HG02840 (cell line): ENCODE measurements around the gene HTT.
"Not testable (repeated sequence)": the region's sequence is repeated elsewhere in the genome, so short reads cannot be mapped to it uniquely, and the experiment has no call there.

Experiments used
- ATAC-seq: cut with Tn5 transposase; IDR thresholded peaks from one replicate; pipeline ENCODE4 v1.9.1; 2021; ENCODE audit warnings: mild to moderate bottlenecking, moderate library complexity, moderate number of reproducible peaks; ENCODE audit not compliant: unreplicated experiment, low FRiP score

HTT gene

DNA sequence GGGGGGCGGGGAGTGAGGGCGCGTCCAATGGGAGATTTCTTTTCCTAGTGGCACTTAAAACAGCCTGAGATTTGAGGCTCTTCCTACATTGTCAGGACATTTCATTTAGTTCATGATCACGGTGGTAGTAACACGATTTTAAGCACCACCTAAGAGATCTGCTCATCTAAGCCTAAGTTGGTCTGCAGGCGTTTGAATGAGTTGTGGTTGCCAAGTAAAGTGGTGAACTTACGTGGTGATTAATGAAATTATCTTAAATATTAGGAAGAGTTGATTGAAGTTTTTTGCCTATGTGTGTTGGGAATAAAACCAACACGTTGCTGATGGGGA is 1.1 kb downstream of the HTT start:
- ATAC-seq: no peak

DNA sequence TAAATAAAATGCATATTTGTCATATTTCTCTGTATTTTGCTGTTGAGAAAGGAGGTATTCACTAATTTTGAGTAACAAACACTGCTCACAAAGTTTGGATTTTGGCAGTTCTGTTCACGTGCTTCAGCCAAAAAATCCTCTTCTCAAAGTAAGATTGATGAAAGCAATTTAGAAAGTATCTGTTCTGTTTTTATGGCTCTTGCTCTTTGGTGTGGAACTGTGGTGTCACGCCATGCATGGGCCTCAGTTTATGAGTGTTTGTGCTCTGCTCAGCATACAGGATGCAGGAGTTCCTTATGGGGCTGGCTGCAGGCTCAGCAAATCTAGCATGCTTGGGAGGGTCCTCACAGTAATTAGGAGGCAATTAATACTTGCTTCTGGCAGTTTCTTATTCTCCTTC is 3.3 kb downstream of the HTT start:
- ATAC-seq: no peak

DNA sequence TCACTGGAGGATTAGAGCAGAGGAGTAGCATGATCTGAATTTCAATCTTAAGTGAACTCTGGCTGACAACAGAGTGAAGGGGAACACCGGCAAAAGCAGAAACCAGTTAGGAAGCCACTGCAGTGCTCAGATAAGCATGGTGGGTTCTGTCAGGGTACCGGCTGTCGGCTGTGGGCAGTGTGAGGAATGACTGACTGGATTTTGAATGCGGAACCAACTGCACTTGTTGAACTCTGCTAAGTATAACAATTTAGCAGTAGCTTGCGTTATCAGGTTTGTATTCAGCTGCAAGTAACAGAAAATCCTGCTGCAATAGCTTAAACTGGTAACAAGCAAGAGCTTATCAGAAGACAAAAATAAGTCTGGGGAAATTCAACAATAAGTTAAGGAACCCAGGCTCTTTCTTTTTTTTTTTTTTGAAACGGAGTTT is 5.2 kb downstream of the HTT start:
- no peak for ATAC-seq

DNA sequence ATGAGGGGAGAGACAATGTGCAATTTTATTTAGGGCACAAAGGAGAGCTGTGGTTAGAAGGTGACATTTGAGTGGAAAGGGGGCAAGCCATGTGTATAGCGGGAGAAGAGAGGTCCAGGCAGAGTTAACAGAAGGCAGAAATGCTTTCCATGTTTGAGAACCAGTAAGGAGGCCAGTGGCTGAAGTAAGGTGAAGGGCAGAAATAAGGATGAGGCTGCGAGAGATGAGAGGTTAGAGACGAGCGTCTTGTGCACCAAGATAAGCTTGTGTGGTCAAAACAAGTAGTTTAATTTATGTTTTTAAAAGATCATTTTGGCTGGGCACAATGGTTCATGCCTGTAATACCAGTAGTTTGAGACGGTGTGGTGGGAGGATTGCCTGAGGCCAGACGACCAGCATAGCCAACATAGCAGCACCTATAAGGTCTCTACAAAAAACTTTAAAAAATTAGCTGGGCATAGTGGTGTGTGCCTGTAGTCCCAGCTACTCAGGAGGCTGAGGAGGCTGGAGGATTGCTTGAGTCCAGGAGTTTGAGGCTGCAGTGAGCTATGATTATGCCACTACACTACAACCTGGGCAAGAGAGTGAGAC is 8.5 kb downstream of the HTT start:
- ATAC-seq: no peak

DNA sequence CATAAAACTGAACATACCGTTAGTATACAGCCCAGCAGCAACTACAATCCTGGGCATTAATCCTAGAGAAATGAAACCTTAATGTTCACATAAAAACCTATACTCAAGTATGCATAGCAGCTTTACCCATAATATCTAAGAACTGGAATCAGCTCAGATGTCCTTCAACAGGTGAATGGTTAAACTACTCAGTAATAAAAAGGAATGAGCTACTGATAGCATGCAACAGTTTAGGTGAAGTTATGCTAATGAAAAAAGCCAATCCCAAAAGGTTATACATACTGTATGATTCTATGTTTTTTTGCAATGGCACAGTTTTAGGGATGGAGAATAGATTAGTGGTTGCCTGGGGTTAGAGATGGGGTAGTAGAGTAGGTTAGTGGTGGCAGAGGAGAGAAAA is 9.3 kb downstream of the HTT start:
- no peak for ATAC-seq

DNA sequence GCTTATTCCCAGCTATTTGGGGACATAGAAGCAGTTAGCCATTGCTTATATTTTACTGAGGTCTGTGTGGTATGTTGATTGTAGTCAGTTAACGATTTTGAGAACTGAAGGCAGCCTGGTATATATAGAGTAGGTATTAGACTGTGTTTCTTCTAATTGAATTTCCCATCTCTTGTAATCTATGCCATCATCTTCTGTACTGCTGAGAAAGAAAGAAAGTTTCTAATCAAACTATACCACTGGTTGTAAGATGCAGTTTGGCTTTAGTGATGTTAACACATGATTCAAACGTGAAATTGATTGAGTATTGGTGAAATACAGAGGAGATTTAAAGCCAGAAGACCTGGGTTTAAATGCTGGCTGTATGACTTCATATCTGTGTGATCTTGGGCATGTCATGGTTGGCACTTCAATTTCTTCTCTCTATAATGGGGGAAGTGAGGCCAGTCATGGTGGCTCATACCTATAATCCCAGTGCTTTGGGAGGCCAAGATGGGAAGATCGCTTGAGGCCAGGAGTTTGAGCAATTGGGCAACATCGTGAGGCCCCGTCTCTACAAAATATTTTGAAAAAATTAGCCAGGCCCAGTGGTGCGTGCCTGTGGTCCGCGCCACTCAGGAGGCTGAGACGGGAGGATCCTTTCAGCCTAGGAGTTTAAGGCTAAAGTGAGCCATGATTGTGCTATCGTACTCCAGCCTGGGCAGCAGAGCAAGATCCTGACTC is 11.6 kb downstream of the HTT start:
- no peak for ATAC-seq

DNA sequence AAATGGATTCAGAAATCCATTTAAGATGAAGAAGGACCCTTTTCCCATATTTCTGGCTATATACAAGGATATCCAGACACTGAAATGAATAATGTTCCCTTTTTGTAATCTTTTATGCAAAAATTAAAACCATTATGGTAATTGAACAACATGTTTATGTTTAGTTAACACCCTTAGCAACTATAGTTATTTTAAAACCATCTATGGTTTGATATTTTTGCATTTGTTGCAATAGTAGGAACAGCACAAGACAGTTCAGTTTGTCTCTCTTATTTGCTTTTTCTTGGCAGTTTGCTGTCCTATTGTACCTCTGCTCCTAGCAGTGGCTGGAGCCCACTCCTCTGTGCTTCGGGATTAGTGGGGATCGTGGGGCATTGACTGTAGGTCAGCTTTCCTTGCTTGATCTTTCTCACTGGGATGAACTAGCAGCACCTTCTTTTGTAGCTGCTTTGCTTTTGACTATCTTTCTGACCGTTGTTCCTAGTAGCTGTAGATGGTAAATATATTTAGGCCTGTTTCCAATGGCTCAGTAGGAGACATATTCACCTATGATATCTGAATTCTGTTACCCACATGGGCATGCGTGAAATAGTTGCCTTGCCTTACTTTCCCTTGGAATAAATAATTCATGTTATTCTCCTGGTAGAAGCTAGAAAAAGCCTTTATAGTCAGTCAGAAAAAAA is 12.8 kb downstream of the HTT start:
- no peak for ATAC-seq

DNA sequence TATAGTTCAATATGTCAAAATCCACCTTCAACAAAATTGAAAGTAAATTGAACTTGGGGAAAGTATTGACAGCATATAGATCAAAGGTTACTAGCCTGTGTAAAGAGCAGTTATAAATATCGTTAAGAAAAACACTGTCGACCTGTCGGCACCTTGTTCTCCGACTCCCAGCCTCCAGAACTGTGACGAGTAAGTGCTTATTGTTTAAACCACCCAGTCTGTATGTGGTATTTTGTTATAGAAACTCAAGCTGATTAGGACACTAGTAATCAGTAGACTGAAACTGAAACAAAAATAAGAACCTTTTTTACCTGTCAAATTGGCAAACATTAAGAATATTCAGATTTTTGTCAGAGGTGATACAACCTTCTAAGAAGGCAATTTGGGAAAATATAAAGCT is 17.0 kb downstream of the HTT start:
- no peak for ATAC-seq

DNA sequence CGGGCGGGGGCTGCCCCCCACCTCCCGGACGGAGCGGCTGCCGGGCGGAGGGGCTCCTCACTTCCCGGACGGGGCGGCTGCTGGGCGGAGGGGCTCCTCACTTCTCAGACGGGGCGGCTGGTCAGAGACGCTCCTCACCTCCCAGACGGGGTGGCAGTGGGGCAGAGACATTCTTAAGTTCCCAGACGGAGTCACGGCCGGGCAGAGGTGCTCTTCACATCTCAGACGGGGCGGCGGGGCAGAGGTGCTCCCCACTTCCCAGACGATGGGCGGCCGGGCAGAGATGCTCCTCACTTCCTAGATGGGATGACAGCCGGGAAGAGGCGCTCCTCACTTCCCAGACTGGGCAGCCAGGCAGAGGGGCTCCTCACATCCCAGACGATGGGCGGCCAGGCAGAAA is 20.2 kb downstream of the HTT start:
- not testable (repeated sequence) for ATAC-seq

DNA sequence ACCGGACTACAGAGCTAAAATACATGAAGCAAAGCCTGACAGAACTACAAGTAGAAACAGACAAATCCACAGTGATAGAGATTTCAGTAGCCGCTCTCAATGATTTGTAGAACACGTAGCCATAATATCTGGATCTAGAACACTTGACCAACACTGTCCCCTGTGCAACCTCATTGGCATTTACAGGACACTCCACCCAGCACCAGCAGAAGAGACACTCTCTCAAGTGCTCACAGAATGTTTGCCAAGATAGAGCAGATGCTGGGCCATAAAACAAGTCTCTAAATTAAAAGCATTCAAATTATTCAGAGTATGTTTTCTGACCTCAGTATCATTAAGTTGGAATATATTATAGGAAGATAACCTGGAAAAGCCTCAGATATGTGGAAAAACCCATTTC is 21.7 kb downstream of the HTT start:
- no peak for ATAC-seq

DNA sequence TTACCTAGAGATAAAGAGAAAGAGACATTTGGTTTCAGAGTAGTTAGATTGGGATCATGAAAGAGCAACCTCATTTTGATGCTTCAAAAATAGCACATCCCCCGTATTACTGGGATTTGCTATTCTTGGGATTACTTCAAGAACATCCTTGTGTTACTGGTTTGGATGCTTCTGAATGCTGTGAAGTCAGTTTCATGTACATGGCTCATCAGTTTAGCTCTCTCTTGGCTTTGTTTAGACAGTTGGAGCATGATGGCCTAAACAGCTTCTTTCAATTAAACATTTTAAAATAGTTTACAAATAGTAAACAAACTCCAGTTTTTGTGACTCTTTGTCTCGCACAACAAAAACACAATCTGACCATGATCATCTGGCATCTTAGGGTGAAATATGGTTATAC is 23.9 kb downstream of the HTT start:
- no peak for ATAC-seq

DNA sequence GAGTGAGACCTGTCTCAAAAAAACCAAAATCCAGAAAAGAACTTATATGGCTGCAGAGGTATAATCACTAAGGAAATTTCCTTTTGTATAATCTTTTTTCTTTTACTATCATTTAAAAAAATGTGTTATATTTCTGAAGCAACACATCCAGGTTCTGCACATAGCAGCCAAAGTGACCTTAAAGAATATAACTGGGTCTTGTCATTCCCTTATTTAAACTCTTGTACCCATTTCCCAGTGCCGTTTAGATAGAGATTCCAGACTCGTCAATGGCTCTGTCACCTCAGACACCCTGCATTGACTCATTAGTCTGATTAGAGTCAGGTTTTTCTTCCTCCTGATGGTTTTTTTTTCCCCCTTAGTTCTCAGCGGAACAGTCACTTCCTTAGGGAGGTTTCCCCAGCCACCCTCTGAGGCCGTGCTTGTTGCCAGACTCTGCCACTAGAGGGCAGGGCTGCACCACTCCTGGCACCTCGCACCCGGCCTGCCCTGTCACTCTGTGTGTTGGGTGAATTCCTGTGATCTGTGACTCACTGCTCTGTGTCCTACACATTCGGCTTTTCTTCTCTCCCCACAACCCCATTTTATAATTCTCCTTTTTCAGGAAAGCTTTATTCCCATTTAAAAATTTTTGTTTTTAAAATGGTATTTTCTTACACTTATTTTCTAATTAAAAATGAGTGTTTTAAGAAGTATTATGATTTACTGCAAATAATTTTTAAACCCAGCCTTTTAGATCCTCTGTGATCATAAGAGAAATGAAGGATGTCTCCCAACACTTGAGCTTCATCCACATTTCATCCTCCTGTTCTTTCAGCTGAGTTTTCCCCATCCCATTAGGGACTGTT is 32.1 kb downstream of the HTT start:
- ATAC-seq: peak; percentile 74

DNA sequence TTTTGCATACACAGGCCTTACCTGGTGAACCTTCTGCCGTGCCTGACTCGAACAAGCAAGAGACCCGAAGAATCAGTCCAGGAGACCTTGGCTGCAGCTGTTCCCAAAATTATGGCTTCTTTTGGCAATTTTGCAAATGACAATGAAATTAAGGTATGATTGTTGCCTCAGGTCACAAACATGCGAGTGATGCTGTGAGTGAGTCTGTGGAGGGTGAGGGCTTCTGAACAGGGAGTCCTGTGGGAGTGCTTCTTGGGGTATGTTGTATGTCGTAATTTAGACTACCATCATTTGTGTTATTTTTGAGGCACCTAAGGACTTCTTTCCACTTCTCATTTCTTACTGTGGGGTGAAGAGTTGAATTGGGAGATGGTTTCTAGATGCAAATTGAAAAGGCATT is 32.8 kb downstream of the HTT start:
- no peak for ATAC-seq

DNA sequence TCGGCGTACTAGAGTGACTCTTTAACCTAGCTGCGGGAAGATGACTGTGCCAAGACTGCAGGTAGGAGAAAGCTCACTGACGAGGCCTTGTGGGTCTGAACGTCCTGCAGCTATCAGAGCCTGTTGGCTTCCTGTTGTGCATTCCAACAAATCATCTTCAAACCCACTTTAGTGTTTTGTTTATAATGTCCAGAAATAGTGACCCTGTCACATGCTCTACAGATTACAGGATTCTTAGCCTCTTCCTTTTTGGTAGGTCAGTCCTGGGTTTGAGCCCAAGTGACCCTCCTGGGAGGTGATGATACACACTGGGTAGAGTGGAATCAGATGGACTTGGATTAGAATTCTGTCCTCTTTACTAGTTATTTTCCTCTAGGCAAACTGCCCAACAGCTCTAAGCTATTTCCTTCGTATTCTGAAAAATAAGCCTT is 33.2 kb downstream of the HTT start:
- no peak for ATAC-seq

DNA sequence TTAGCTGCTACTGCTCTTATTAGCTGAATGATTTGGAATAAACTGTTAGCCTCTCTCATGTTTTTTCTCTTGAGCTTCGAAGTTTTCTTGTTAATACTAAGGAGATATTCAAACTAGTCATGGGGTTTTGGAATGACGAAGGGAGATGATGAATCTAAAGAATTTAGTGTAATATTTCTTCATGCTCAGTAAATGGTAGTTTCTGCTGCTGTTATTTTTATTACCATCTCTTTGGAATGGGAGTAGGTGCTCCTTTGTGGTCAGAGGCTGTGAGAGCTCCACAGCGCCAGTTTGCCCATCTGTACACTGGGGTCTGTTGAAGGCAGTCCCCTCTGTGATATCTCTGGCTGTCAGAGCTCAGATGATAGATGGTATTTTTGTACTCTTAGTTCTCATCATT is 33.7 kb downstream of the HTT start:
- no peak for ATAC-seq

DNA sequence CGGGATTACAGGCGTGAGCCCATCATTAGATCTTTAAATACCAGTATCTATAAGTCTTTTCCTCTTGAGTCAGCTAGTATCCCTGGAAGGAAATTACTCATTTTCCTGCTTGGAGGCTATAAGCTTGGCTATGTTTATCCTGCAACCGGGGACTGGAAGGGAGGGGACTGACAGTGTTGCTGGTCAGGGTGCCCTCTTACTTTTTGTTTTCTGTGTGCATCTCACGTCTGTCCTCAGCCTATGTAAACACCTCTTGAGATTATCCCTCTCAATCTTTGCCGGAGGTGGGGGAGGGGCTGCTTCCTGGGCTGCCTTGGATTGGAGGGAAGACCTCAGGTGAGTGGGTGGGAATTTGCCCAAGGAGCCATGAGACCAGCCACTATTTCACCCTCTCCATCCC is 37.0 kb downstream of the HTT start:
- no peak for ATAC-seq

DNA sequence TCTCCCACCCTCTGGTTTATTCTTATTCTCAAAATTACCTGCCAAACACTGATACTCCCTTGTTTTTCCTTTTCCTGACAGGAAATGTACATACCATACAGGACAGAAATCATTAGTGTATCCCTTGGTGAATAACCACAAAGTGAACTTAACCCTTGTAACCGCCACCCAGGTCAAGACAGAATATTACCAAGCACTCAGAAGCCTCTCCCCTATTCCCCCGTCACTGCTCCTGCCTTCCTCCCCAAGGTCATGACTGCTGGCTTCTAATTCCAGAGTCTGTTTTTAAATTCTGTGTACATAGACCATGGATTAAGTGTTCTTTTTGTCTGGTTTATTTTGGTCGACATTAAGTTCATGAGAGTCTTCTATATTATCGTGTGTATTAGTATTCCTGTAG is 37.7 kb downstream of the HTT start:
- ATAC-seq: no peak

DNA sequence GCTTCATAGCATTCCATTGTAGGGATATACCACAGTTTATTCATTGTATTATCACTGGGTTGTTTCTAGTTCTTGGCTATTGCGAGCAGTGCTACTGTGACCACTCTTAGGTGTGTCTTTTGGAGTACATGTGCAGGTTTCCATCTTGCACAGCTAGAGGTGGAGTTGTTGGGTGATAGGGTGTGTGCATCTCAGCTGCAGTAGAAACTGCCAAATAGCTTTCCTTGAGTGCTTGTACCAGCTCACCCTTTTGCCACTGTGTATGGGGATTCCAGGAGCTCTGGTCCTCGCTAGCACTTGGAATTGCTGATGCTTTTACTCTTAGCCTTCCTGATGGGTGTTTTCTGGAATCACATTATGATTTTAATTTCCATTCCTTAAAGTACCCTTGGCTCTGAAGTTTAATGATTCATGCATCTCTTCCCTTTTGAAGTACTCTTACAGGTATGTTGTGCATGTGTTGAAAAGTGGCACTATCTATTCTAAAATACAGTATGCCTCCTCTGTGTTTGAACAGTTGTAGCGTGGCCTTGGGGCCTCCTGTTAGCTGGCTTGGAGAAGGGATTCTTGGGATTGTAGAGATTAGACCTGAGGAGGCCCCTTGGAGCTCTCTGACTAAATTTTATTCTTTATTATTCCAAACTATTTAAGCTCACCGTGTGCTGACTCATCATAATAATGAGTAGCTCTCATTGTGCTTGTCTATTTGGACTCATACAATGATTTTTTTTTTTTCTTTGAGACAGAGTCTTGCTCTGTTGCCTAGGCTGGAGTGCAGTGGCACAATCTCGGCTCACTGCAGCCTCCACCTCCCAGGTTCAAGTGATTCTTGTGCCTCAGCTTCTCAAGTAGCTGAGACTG is 38.4 kb downstream of the HTT start:
- no peak for ATAC-seq

DNA sequence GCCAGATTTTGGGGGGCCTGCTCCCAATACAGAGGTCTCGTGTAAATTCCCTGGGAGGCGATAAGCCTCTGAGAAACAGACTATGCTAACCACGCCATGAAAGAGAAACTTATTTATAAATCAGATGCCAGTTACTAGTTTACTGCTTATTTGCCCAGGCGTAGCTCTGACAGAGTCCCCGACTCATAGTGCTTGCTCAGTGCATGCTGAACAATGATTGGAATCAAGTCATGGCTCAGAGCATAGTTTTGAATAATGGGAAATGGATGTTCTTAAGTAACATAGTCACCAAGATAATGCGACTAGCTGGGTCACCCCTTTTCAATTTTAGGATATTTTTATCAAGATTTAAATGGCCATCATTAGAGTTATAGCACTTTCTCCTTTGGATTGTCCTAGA is 39.9 kb downstream of the HTT start:
- ATAC-seq: no peak

DNA sequence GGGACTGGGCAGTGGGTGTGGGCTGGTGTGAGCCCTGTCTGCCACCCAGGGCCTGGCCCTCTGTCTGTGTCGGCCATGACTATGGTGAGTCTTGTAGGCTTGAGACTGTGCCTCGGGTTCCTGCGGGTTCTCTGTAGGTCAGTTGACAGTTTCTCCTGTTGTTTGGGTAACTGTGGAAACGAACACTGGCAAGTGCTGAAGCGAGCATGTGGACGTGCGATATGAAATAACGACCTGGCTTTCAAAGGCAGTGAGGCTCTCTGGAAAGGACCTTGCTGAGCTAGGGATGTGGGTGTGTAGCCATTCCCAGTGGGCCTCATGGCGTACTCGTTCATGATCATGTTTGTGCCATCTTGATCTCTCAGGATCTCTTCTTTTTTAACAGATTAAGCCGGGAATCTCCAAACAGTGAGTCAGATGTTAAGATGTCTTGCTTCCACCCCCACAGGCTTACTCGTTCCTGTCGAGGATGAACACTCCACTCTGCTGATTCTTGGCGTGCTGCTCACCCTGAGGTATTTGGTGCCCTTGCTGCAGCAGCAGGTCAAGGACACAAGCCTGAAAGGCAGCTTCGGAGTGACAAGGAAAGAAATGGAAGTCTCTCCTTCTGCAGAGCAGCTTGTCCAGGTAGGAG is 41.3 kb downstream of the HTT start:
- no peak for ATAC-seq
